IPS-18c (cell line): Measurements from ENCODE around the gene KRT73.

Source experiments
- H3K4me3 ChIP-seq: 2 replicates; pipeline ENCODE4 v1.7.0; 2013; ENCODE audit warnings: low read depth, mild to moderate bottlenecking, low read length, moderate library complexity; ENCODE audit not compliant: insufficient read depth
- H3K9me3 ChIP-seq: one replicate; pipeline ENCODE4 v1.6.1; 2013; ENCODE audit warnings: mild to moderate bottlenecking, low read length, moderate library complexity; ENCODE audit not compliant: control insufficient read depth, insufficient read depth

Gene KRT73

GRCh38 chr12:52649066-52649465 is 30.7 kb upstream of the KRT73 start:
- Histone ChIP-seq H3K9me3 (no peaks in the 10 kb centered on the region), H3K4me3 (no peak overlapping the region)

GRCh38 chr12:52648012-52648550 is 29.7 kb upstream of the KRT73 start:
- Histone ChIP-seq H3K9me3 (no peaks in the 10 kb centered on the region), H3K4me3 (no peak overlapping the region)

DNA sequence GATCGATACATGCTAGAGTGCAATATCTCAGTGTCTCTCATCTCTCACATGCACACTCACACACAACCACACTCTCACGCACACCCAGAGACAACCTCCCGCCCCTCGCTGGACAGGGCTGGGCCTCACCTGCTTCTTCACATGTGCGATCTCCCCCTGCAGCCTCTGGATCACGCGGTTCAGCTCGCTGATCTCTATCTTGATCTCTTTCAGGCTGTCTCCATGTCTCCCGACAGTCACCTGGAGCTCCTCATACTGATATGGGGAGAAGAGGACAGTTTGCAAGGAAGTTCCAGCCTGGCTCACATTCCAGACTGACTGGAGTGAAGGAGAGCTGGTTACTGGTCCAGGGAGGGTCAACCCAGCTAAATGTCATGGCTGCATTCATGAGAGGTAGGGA is 29.2 kb upstream of the KRT73 start:
- H3K9me3 ChIP-seq, result no peaks in the 10 kb centered on the region

GRCh38 chr12:52646613-52647012 is 28.3 kb upstream of the KRT73 start:
- H3K9me3 ChIP-seq, result no peaks in the 10 kb centered on the region
- no peak overlapping the region for H3K4me3 ChIP-seq

More for the DNA sequence above, 29.2 kb upstream of the KRT73 start:
- H3K4me3 ChIP-seq, result no peak overlapping the region

- Histone ChIP-seq H3K4me3 (no peak overlapping the region), H3K9me3 (no peaks in the 10 kb centered on the region)
Observed at GRCh38 chr12:52645982-52646381, 27.6 kb upstream of the KRT73 start.

DNA sequence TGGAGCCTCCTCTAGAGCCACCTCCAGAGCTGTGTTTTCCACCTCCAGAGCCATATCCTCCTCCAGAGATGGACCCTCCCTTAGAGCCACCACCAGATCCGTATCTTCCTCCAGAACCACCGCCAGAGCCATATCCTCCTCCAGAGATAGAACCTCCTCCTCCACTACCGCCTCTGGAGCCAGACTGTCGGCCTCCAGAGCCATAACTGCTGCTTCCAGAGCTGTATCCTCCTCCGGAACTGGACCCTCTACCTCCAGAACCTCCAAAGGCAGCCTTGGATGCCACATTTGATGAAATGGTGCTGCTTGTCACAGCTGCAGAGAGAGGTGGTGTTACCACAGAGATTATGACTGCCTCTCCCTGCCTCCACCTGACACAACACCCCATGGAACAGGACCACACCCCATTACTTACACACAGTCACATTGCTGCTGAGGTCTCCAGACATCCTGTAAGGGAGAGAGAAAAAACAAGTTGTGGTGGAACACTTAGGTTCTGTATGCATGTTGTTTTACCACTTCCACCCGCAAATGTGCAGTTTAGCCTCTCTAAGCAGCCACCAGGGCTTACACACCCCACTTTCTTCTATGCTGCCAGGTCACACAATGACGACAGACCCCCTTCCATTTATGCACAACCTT is 26.9 kb upstream of the KRT73 start:
- Histone ChIP-seq H3K4me3 (no peak overlapping the region), H3K9me3 (no peaks in the 10 kb centered on the region)

- H3K4me3 ChIP-seq, result no peak overlapping the region
- no peaks in the 10 kb centered on the region for H3K9me3 ChIP-seq
Observed at GRCh38 chr12:52644078-52644415, 25.7 kb upstream of the KRT73 start.

GRCh38 chr12:52643233-52644077 is 25.1 kb upstream of the KRT73 start:
- Histone ChIP-seq H3K4me3 (no peak overlapping the region), H3K9me3 (no peaks in the 10 kb centered on the region)

DNA sequence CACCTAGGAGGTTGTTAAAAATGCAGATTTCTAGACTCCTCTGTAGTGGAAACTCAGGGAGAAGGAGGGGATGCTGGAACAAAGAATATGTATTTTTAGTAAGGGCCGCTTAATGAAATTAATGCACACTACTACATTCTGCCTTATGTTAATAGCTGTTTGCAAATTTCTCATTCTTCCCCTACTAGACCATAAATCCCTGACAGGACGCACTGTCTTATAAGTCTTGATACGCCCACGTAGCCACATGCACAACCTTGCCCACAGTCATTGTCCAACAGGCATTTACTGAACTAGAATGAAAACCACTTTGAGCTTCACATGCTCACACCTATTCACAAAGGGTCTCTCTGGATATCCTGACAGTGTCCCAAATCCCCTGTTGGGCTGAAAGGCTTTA is 23.1 kb upstream of the KRT73 start:
- H3K9me3 ChIP-seq, result no peaks in the 10 kb centered on the region
- H3K4me3 ChIP-seq, result no peak overlapping the region

- Histone ChIP-seq H3K9me3 (no peaks in the 10 kb centered on the region), H3K4me3 (no peak overlapping the region)
Observed at GRCh38 chr12:52637299-52637698, 18.9 kb upstream of the KRT73 start.

GRCh38 chr12:52636592-52637258 is 18.4 kb upstream of the KRT73 start:
- H3K9me3 ChIP-seq, result no peaks in the 10 kb centered on the region
- no peak overlapping the region for H3K4me3 ChIP-seq

DNA sequence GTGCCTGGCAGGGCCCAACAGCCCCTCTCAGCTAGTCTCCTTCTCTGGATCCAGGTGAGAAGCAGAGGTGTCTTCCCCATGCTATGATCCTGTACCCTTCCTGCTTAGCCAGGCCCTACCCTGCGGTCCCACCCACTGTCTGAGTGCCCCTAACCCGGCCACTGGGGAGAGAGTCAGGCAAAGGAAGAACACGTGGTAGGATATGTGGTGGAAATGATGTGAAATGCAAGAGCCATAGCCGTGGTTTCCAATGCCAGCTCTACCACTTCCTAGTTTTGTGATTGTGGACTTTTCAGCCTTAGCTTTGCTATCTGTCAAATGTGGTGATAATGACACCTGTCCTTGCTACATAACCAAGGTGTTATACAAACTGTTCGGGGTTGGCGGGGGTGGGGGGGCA is 17.8 kb upstream of the KRT73 start:
- H3K9me3 ChIP-seq, result no peaks in the 10 kb centered on the region
- H3K4me3 ChIP-seq, result no peak overlapping the region

GRCh38 chr12:52634266-52635056 is 16.1 kb upstream of the KRT73 start:
- H3K9me3 ChIP-seq, result no peaks in the 10 kb centered on the region
- no peak overlapping the region for H3K4me3 ChIP-seq

GRCh38 chr12:52633383-52633782 is 15.0 kb upstream of the KRT73 start:
- no peak overlapping the region for H3K4me3 ChIP-seq
- H3K9me3 ChIP-seq, result no peaks in the 10 kb centered on the region

- H3K9me3 ChIP-seq, result no peaks in the 10 kb centered on the region
Observed at GRCh38 chr12:52632656-52633055, 14.3 kb upstream of the KRT73 start.

GRCh38 chr12:52631676-52632459 is 13.5 kb upstream of the KRT73 start:
- Histone ChIP-seq H3K4me3 (no peak overlapping the region), H3K9me3 (no peaks in the 10 kb centered on the region)

More at GRCh38 chr12:52632656-52633055, 14.3 kb upstream of the KRT73 start:
- H3K4me3 ChIP-seq, result no peak overlapping the region
